Motor neuron (in vitro differentiated cells): ENCODE data around the gene LMAN2. TPM values are rescaled to one million over a fixed set of nuclear protein-coding genes. Genes with fewer than 3 reads are reported as not detected.
"Not testable (repeated sequence)": the region's sequence is repeated elsewhere in the genome, so short reads cannot be mapped to it uniquely, and the experiment has no call there.

ENCODE experiments used
- ATAC-seq, 8 experiments: fragments of 200-7000 bp; cut with Tn5 transposase; replicated peaks in 6 of 8; 2 replicates each; pipeline ENCODE4 v1.8.0; 2021; ENCODE audit warnings: mild to moderate bottlenecking in 8 of 8, moderate library complexity in 8 of 8
- H3K27ac ChIP-seq, 2 donors: fragments of 250-450 bp; sonication (Bioruptor Pico); 2 replicates each; pipeline ENCODE4 v1.9.0; 2021; ENCODE audit warnings: antibody characterized with exemption in 2 of 2, mild to moderate bottlenecking in 2 of 2, moderate library complexity in 1 of 2
- H3K4me1 ChIP-seq, 2 donors: fragments of 250-450 bp; sonication (Bioruptor Pico); replicated peaks in 1 of 2; 2 replicates each; pipeline ENCODE4 v1.6.1; 2021; ENCODE audit warnings: antibody characterized with exemption in 2 of 2, mild to moderate bottlenecking in 2 of 2, moderate library complexity in 1 of 2
- H3K4me3 ChIP-seq, 5 donors: fragments of 250-450 bp; sonication (Bioruptor Pico); 2 replicates each; pipeline ENCODE4 v1.9.0; 2021; ENCODE audit warnings: antibody characterized with exemption in 5 of 5, mild to moderate bottlenecking in 5 of 5, moderate library complexity in 4 of 5
- WGBS, 10 experiments: fragments of 450-650 bp; shearing (Covaris generic); methylation state at CpG; one replicate each; pipeline ENCODE4 v1.0.0; 2022; 5-methylcytosine and 5-hydroxymethylcytosine counted together
- in situ Hi-C, 9 experiments: fragments of 400-800 bp; cut with MboI; loops; one replicate each; pipeline ENCODE4 v1.15.0; 2021; ENCODE audit warnings: low sequenced_read_pairs in 9 of 9, low pct_unique_long_range_greater_than_20kb in 2 of 9; ENCODE audit not compliant: unreplicated experiment in 9 of 9
- total RNA-seq, 8 experiments: library from RNA; unstranded; fragments of 300-600 nt; gene quantifications; 2 replicates each; pipeline versions ENCODE4 v1.2.3 to v1.2.4, GENCODE V29; 2022

LMAN2 gene
- total RNA-seq, 8 experiments from 2014 or later: 48.3 to 219 (median 111) TPM

- 70 to 100% (median 95%) methylated on average over 1 to 5 of the region's 13 CpGs; no CpG with 5 or more reads in 4 of the 10 experiments for WGBS, 10 experiments
- Histone ChIP-seq H3K4me3 (peak overlapping the region in 1 of 5 donors; percentile 44), H3K4me1 (peaks cover 1 to 4% of the 10 kb centered on the region in 2 donors), H3K27ac (no peak overlapping the region)
- no peak for ATAC-seq
- in situ Hi-C loops: no loop called here
Measured at GRCh38 chr5:177310332-177310731, 41.1 kb downstream of the LMAN2 start.

GRCh38 chr5:177309351-177310191, 41.9 kb downstream of the LMAN2 start:
- H3K4me3 ChIP-seq: no peak overlapping the region
- no peak overlapping the region for H3K27ac ChIP-seq
- H3K4me1 ChIP-seq: peaks cover 6 to 9% of the 10 kb centered on the region in 2 donors
- ATAC-seq: peak in 3 of 8 experiments; percentile 7 to 16 (median 13)
- in situ Hi-C loops: no loop called here
- 40 to 100% (median 80%) methylated on average over 2 to 6 of the region's 10 CpGs; no CpG with 5 or more reads in 7 of the 10 experiments for WGBS, 10 experiments

GRCh38 chr5:177308740-177309139, 42.7 kb downstream of the LMAN2 start:
- Histone ChIP-seq H3K27ac (no peak overlapping the region), H3K4me1 (peaks cover 10 to 11% of the 10 kb centered on the region in 2 donors), H3K4me3 (no peak overlapping the region)
- in situ Hi-C loops: no loop called here
- no peak for ATAC-seq
- WGBS, 10 experiments: 85 to 100% (median 93%) methylated on average over 1 to 7 of the region's 11 CpGs; no CpG with 5 or more reads in 3 of the 10 experiments

- WGBS, 10 experiments: 86 to 100% (median 86%) methylated on average over 1 to 14 of the region's 43 CpGs; no CpG with 5 or more reads in 7 of the 10 experiments
- ATAC-seq: no peak
- no peak overlapping the region for H3K27ac ChIP-seq
- H3K4me1 ChIP-seq: peaks cover 10 to 11% of the 10 kb centered on the region in 2 donors
- H3K4me3 ChIP-seq: no peak overlapping the region
- in situ Hi-C loops: no loop called here
Measured at GRCh38 chr5:177307544-177308363, 43.7 kb downstream of the LMAN2 start.

GRCh38 chr5:177306674-177307543, 44.6 kb downstream of the LMAN2 start:
- no peak overlapping the region for H3K4me3 ChIP-seq
- 73 to 100% (median 92%) methylated on average over 1 to 7 of the region's 15 CpGs; no CpG with 5 or more reads in 1 of the 10 experiments for WGBS, 10 experiments
- H3K27ac ChIP-seq: no peak overlapping the region
- peaks cover 15 to 17% of the 10 kb centered on the region in 2 donors for H3K4me1 ChIP-seq
- in situ Hi-C loops: no loop called here
- ATAC-seq: no peak

GRCh38 chr5:177306103-177306640, 45.3 kb downstream of the LMAN2 start:
- ATAC-seq: not testable (repeated sequence)

GRCh38 chr5:177304392-177305119, 46.9 kb downstream of the LMAN2 start:
- peak overlapping the region; percentile 62 to 95 (median 82) for H3K4me3 ChIP-seq
- ATAC-seq: no peak
- H3K4me1 ChIP-seq: peaks cover 14 to 17% of the 10 kb centered on the region in 2 donors
- H3K27ac ChIP-seq: peak overlapping the region; percentile 87 to 97
- in situ Hi-C loops: no loop called here
- 4 to 100% (median 39%) methylated on average over 2 to 8 of the region's 19 CpGs; no CpG with 5 or more reads in 4 of the 10 experiments for WGBS, 10 experiments

More at GRCh38 chr5:177306103-177306640, 45.3 kb downstream of the LMAN2 start:
- H3K4me1 ChIP-seq: peaks cover 14 to 17% of the 10 kb centered on the region in 2 donors
- H3K27ac ChIP-seq, in situ Hi-C loops, H3K4me3 ChIP-seq: not testable (repeated sequence)
- WGBS, 10 experiments: 6 to 100% (median 81%) methylated on average over 1 to 7 of the region's 11 CpGs; no CpG with 5 or more reads in 3 of the 10 experiments

- Histone ChIP-seq H3K4me1 (peaks cover 14 to 17% of the 10 kb centered on the region in 2 donors), H3K27ac (peak overlapping the region; percentile 87 to 97), H3K4me3 (peak overlapping the region; percentile 62 to 95 (median 82))
- peak in 3 of 8 experiments; percentile 2 to 5 (median 4) for ATAC-seq
- in situ Hi-C loops: no loop called here
- 0 to 2% (median 0%) methylated on average over 1 to 11 of the region's 25 CpGs; no CpG with 5 or more reads in 3 of the 10 experiments for WGBS, 10 experiments
Measured at GRCh38 chr5:177303925-177304391, 47.5 kb downstream of the LMAN2 start.

- ATAC-seq: peak; percentile 68 to 90 (median 85)
- Histone ChIP-seq H3K27ac (peak within 1 kb of the TSS; percentile 87 to 97), H3K4me3 (peak within 1 kb of the TSS; percentile 62 to 95 (median 82)), H3K4me1 (peaks cover 14 to 17% of the 10 kb centered on the region in 2 donors)
- in situ Hi-C loops: no loop called here
- 0% methylated on average over 1 to 6 of the region's 100 CpGs; no CpG with 5 or more reads in 5 of the 10 experiments for WGBS, 10 experiments
Measured at GRCh38 chr5:177303121-177303924, 48.1 kb downstream of the LMAN2 start, which contains the start of the genes PRELID1 and RAB24. TSS of gene PRELID1 (plus strand) at chr5:177303799. CDS start at chr5:177303986, 187 bp downstream. TSS of gene RAB24 (minus strand) at chr5:177303719. CDS start at chr5:177303288, 431 bp downstream.

GRCh38 chr5:177302354-177303110, 48.9 kb downstream of the LMAN2 start:
- 0 to 80% (median 35%) methylated on average over 1 to 11 of the region's 24 CpGs; no CpG with 5 or more reads in 4 of the 10 experiments for WGBS, 10 experiments
- in situ Hi-C loops: no loop called here
- H3K4me3 ChIP-seq: peak overlapping the region; percentile 62 to 95 (median 82)
- ATAC-seq: peak in 2 of 8 experiments; percentile 1 to 34
- peaks cover 14 to 17% of the 10 kb centered on the region in 2 donors for H3K4me1 ChIP-seq
- H3K27ac ChIP-seq: peak overlapping the region in 1 of 2 donors; percentile 87
